ENCODE measurements around the gene NPS.

Gene NPS, protein sequence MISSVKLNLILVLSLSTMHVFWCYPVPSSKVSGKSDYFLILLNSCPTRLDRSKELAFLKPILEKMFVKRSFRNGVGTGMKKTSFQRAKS

DNA sequence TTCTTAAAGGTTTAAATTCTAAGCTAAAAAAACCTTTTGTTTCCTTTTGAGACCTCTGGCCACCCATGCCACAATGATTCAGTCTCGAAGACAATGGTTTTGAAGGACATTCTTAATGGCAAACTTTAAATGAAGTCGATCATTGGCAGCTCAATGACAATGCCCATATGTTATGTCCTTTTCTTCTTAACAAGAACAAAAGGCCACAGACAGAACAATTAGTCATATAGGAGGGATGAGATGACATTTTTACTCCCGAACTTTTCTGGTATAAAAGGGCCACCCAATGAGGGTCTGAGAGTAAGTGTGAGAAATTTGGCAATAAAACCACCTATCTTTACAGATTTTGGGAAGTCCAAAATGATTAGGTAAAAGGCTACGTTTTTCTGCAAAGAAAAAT lies at the start of gene NPS:
Gene NPS (plus strand): TSS at position 301 of the 400 bp plus-strand sequence. CDS start 60 bp downstream, at position 361.
- DNase-seq (ENCODE audit: low read depth), result no peak

DNA sequence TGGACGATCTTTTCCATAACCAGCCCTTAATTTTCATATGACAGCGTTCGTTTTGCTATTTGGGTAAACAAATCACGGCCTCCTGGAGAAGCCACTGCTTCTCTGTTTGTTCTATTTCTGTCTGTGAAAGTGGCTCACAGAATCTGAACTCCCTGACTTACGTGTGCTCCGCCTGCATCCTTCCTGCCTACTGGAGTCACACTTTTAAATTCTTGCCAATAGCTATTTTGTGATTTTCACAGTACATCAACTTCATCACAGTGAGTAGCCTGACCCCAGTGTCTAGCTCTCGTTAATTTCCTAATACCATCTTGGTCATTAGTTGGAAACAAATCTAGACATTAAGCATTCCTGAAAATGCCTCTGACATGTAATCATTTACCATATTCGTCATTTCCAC lies 49.0 kb upstream of the NPS start:
- no peak for DNase-seq (ENCODE audit: low read depth)

DNA sequence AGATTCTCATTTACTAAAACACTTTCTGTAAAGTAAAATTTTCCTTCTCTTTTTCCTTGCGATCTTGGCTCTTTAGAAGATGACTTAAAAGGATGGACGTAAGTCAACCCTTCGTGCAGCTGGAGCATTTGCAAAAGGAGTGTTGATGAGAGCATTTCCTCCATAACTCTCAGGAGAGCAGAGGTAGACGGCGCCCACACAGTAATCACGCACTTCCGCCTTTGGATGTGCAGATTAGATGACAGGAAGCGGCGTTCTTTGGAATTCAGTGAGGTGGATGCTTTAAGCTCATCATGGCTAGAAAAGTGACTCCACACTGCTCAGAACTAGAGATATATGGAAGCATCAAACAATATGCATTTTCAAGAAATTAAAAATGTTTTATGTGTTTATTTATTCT lies 43.0 kb upstream of the NPS start:
- DNase-seq (ENCODE audit: low read depth), result no peak

DNA sequence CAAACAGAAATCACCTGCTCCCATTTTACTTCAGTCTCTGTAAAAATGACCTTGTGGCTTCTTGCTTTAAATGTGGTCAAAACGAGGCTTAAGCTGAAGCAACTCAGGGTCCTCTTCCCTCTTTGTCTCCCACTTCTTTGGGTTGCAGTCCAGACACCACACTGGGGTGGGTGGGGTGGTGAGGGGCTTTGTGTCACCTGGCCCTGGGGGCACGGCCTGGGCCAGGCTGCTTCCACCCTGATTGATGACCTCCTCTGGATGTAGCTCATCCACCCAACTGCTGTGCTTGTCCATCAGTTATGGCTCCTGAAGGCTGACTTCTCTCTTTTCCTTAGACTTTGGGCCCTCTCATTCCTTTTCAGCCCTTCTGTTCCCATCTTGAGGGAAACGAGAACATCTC lies 26.8 kb upstream of the NPS start:
- no peak for DNase-seq (ENCODE audit: low read depth)

DNA sequence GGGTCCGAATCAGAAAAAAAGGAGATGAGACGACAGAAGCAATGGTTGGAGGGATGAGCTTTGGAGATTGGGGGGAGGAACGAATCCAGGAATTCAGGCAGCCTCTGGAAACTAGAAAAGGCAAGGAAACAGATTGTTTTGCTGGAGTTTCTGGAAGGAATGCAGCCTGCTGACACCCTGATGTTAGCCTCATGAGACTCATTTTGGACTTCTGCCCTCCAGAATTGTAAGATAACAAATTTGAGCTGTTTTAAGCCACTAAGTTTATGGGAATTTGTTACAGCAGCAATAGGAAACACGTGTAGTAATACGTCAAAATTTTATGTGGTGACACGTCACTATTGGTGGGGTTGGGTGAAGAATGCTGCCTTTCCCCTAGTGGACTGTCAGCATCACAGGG lies 25.6 kb upstream of the NPS start:
- no peak for DNase-seq (ENCODE audit: low read depth)

DNA sequence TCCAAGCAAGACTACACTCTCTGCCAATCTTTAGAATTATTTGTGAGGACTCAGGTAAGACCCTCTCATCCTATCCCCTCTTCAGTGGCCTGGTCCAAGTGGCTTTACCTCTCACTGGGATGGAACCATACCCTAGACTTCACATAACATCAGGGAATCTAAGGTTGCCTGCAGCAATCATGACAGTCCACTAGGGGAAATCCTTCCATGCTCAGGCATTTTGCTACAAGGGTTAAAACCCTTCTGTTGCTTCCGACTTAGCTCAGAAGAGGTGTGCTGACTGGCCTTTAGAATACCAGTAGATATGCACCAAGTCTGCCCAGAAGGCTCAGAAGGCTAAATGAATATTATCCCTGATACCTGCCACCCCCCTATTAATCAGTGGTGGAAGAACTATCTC lies 24.9 kb upstream of the NPS start:
- no peak for DNase-seq (ENCODE audit: low read depth)

DNA sequence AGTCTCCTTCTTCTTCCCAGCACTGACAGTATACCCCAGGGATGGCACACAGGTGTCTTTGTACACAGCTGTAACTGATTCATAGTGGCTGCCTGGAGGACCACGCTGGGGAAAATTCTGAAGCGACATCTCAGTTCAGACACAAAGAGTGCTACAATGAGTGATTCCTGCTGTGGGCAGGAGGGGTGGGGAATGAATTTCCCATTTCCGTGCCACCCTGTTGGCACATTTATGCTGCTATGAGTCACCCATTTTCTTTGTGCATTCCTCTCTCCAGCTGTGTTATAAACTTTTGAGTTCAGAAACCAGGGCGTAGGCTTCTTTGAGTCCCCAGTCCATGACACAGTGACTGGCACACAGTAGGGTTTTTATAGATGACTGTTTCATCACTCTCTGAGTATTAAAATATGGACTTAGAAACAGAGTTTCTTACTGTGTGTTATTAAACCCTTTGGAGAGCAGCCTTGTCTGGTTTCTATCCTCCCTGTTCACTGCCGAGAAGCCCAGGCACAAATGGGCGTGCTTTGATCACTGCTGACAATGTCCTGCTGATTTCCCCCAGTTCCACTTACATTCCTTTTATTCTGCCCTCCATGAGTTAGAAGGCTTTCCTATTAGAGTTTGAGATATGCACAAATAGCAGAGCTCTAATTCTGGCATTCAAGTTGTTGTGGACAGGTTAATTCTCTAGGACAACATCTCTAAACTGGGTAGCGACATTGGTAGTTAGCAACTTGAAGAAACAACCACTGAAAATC lies 24.0 kb upstream of the NPS start:
- DNase-seq (ENCODE audit: low read depth), result no peak

DNA sequence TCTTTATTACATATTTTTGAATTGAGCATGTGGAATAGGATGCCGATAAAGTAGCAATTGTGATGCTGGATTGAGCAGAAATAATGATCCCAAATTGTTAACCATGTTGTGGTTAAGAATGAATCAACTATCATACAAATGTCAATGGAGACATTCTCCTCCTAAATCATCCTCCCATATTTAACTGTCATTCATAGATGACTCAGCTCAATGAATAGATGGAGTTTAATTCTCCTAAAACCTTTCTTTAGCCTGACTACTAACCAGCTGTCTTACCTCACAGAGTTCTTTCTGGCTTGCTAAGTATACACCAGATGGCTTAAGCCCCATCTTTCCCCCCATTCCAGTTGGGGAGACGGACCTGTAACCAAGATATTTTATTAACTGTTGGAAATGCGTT lies 23.4 kb upstream of the NPS start:
- DNase-seq (ENCODE audit: low read depth), result no peak

DNA sequence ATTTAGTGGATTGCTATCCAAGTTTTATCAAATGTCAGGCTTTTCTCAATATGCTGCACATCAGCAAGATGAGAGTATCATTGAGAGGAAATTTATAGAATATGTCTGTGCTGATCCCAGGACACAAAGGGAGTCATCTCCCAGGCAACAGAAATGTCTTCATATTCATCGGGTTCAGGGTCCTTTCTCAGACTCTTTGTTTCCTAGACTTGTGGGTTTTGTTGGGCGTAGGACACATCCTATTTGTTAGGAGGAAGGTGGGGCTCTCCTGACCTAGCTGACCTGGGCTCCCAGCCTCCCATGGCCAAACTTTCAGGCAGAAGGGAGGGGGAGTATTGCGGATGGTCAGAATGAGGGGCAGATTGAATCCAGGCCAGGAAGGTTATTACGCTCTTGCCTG lies 22.9 kb upstream of the NPS start:
- no peak for DNase-seq (ENCODE audit: low read depth)

DNA sequence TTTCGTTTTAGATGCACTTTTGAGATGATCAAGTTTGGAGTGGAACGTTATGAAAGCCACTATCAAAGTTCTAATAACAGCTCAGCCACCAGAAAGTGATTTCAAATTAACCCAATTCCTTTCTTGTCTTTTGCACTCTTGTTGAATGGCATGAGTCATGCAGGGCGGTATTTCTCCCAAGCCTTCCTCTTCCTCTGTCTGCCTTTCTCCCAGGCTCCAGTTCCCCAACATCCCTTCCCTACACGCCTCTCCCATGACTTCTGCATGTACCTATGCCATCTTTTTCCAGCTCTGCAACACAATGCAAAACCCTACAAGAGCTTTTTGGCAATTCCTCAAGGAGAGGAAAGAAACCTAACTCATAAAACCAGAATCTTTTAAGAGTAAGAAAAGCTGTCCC lies 21.8 kb upstream of the NPS start:
- DNase-seq (ENCODE audit: low read depth), result no peak

DNA sequence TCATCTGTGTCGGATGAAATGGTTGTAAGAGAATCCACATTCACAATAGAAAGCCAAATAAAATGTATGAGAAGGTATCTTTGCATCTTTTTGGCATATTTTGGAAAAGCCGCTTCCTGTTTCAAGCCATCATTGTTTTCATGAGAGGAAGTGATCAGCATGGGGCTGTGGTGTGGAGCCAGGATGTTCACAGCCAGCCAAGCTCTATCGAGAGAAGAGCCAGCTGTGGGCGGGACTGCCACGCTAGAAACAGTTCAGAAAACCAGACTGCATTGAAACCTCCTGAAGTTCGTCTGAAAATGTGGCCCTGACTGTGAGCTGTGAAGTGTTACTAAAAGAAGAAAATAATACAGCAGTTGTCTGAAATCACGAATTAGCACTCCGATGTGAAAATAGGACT lies 21.2 kb upstream of the NPS start:
- no peak for DNase-seq (ENCODE audit: low read depth)

DNA sequence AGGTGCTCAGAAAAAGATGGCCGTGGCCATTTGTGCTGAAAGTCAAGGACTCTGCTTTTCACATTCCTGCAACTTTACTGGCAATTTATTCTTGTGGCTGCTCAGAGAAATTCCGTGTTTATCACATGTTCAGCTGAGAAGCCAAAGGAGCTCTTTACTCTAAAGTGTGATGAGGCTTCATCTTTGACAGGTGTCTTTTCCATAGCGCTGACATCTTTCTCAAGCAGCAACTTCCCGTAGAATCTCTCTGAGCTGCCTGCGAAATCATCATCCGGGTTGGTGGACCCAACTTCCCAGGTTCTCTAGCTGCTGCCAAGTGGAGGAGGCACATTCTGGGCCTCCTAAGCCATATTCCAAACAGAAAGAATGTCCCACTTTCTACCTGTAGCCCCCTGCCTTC lies 16.9 kb upstream of the NPS start:
- no peak for DNase-seq (ENCODE audit: low read depth)

DNA sequence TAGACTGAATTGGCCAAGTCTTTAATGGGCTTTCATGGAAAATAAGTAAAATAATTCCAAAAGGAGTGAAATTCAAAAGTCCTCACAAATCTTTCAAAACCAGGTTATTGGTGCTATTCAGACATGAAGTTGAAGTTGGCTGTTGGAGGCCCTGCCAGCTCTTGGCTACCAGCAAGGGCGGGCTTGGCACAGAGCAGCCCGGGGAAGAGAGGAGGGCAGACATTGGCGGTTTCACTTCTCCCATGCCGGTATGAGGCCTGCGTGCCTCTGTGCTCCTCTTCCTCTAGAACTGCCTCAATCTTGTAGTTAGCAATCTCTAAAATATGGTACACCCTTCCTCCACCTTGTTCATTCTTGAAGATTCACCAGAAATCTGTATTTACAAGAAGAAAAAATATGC lies 16.4 kb upstream of the NPS start:
- DNase-seq (ENCODE audit: low read depth), result no peak

DNA sequence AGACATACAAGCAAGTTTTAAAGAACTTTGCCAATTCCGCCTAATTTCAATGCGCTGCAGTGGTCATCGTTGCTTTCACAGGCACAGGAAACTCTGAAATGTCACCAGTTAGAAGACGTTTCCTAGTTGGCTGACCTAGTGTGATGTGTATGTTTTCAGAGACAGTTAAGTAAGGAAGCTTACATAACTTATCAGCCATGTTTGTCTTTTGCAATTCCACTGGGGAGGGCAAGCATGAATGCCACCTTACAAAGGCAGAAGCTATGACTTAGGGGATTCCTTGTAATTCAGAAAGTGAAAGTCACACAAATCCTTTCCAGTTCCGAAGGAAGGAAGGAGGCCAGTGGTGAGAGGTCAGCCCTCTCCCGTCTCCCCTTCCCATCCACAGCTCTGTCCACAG lies 15.0 kb upstream of the NPS start:
- no peak for DNase-seq (ENCODE audit: low read depth)

DNA sequence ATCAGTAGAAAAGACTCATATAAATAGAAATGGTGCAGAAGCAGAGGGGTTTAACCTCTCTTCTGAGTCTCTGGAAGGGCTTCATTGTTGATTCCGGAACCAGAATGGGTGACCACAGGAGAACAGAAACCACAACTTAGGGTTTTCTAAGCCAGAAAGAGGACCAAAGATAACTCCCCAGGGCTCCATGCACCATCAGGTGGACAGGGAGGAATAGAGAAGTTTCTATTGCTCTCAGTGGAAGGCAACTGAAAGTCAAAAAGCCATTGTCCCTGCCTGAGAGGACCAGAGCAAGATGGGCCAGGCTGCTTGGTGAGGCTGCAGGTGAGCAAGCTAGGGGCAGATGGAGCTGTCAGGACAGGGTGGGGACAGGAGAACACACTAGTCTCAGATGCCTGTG lies 14.6 kb upstream of the NPS start:
- no peak for DNase-seq (ENCODE audit: low read depth)

DNA sequence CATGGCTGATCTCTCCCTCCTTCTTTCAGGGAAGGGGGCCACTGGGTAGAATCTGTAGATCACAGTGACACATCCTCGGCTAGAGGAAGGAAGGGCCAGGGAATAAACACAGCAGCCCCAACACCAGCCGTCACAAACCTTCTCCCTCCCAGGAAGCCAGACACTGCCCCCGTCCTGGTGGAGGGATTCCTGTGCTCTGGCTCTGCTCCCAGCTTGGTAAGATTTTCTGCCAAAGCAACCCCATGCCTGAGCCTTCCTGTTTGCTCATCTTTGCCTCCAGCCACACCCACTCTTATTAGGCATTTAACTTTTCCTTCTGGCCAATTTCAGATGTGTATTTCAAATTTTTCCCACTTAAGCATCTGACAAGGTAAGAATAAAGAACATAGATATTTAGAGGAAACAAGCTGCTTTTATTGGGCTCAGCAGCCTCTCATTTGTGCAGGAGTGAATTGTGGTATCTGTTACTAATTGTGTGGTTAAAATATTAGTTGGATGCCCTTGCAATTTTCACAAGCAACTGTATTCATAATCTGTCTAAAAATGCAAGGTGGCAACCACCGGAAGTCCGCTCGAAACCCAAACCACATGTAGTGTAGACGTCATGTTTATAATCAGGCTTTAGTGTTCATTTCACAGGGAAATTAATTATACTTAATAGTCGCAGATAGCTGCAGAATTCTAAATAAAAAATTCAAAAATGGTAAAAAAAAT lies 13.2 kb upstream of the NPS start:
- no peak for DNase-seq (ENCODE audit: low read depth)

DNA sequence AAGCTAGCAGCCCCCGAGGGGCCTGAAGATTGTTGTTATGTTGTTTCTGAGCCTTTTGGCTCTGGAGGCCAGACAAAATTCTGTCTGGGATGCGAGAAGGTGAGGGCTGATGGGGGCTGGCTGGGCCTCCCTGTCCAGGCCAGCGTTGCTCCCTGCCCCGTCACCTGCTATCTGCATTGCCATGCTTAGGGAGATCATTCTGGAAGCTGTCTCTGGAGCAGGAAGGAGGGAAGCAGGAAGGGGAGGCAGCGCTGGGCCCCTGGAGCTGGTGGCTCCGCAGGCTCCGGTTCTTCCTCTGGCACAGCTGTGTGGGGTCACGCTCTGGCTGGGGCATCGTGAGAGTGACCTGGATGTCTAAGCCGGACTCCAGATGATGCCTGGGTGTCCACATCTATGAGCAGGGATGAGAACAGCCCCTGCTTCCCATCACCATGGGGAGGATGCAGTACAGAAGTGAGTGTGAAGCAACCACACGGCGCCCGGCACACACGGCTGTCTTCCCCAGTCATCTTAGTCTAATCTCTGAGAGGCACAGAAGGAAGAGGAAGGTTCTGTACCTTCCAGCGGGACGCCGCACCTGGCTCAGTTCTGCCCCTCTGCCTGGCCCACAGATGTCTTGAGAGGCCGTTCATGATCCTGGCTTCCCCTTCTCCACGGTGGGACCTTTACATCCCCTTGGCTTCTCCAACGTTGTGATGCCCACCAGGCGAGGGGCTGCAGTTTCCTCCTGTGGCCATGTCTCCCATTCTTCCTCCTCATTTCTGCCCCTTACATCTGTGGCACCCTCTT lies 11.9 kb upstream of the NPS start:
- no peak for DNase-seq (ENCODE audit: low read depth)

DNA sequence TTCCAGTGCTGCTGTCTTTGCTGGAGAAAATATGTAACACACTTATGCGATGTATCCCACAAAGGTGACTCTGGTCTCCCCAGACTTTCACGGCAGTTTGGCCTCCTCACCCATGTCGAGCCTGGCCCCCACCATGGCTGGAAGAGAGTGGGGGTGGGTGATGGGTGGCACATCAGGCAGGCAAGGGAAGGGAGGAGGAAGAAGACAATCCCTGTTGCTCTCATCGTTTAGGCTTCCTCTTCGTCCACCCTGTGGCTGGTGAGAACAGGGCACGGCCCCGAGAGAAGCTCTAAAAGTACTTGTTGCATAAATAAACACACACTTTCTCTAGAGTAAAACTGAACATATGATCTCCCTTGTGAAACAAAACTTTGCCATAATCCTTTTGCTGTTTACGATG lies 11.2 kb upstream of the NPS start:
- DNase-seq (ENCODE audit: low read depth), result no peak

DNA sequence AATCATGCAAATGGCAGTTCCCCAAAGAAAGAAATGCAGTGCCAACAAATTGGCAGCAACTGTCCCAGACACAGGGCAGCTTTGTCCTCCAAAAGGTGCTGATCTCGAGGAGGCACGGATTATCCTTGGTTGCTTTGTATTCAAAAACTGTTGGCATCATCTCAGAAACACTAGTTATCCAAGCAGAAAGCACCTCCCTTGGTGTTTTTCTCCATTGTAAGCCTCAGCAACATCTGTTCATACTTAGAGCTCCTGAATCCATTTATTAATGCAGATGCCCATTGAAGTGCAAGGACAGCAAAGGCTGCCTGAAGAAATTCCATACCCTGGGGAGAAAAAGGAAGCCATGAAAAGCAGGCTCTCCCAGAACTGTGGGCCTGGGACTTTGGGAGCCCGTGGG lies 1.1 kb upstream of the NPS start:
- no peak for DNase-seq (ENCODE audit: low read depth)

DNA sequence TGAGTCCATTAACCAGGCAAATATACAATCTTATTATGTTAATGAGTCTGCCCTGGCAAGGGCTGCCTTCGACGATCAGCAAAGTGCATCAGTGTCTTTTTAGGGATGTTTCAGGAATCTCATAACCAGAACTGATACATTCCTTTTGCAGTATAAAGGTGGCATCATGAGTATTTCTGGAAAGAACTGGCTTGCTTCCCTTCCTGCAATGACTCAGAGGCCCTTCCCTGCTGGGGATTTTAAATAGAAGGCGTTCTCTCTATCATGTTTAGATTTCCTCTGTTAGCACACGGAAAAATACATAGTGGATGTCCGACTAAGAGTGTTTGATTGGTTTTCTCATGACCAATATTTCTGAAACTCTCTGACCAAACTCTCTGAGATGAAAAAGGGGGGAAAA lies 1.8 kb downstream of the NPS start:
- DNase-seq (ENCODE audit: low read depth), result no peak

DNA sequence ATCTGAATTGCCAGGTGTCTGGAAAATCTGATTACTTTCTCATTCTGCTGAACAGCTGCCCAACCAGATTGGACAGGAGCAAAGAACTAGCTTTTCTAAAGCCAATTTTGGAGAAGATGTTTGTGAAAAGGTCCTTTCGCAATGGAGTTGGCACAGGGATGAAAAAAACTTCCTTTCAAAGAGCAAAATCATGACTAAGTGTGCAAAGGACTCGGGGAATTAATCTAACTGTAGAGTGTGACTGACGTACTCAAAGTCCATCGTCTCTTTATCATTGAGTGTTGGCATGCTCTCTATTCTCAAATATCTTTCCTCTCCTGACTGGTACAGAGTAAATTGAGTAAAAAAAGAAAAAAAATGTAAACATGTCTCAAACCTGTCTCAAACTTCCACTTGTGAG lies 3.3 kb downstream of the NPS start:
- DNase-seq (ENCODE audit: low read depth), result no peak

DNA sequence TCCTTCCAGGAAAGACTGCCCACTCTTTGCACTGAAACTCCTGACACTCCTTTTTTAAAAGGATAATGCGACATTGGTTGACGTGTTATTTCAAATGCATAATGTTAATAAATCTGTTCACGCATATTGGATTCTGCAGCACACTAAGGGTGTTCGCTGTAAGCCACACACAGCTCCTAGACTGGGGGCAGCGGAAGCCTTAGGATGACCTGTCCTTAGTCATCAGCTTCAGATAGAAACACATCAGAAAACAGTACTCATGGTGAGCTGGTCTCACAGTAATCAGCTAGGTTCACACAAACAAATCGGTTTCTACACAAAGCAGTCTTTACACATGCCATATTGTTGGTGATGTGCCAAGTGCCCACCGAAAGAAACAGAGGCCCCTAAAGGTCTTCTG lies 4.3 kb downstream of the NPS start:
- DNase-seq (ENCODE audit: low read depth), result no peak

DNA sequence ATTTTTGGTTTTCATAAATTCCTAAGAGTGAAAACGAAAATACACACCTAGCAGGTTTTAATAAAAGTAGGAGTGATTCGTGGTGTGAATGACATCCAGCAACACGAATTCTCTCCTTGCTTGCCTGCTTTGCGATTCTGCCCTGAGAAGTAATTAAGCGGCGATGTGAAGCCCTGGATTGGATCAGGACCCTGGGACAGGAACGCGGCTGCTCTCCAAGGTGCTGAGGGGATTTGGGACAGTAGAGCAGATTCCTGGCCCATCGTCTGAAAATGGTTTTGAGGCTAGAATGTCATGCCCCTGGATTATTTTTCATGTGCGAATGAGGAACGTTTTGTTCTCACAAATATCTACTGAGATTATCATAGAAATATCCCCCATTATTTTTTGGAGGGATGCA lies 7.8 kb downstream of the NPS start:
- no peak for DNase-seq (ENCODE audit: low read depth)

Measured in fibroblast of gingiva (primary cell).